ENCODE results near the gene ZBTB4.

ZBTB4 gene

DNA sequence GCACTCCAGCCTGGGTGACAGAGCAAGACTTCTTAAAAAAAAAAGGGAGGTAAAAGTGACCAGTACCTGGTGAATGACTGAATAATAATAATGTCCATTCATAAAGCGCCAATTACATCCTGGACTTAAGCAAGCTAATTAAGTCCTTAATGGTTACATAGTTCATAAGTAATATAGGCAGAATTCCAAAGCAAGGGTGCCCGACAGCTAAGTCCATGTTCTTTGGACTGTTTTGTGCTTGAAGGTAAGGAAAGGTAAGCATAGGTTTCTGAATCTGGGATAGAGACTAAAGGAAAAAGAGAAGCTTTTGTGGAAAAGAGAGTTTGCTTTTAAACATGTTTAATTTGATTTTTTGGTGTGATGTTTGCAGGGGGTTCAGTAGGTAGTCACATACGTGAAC is 14.5 kb upstream of the ZBTB4 start:
- Histone ChIP-seq H3K27ac (no peak overlapping the region), H3K27me3 (no peaks in the 10 kb centered on the region), H3K9me3 (no peaks in the 10 kb centered on the region), H3K36me3 (peaks cover 38% of the 10 kb centered on the region), H3K4me3 (ENCODE audit: low read depth in 1 of 2, low read length in 1 of 2) (no peak overlapping the region), H3K4me1 (ENCODE audit: control insufficient read depth in 1 of 2, insufficient read depth in 1 of 2, low read depth in 1 of 2, low read length in 1 of 2) (peaks cover 0 to 5% of the 10 kb centered on the region in 2 experiments)
- TF ChIP-seq, protein P1, sequence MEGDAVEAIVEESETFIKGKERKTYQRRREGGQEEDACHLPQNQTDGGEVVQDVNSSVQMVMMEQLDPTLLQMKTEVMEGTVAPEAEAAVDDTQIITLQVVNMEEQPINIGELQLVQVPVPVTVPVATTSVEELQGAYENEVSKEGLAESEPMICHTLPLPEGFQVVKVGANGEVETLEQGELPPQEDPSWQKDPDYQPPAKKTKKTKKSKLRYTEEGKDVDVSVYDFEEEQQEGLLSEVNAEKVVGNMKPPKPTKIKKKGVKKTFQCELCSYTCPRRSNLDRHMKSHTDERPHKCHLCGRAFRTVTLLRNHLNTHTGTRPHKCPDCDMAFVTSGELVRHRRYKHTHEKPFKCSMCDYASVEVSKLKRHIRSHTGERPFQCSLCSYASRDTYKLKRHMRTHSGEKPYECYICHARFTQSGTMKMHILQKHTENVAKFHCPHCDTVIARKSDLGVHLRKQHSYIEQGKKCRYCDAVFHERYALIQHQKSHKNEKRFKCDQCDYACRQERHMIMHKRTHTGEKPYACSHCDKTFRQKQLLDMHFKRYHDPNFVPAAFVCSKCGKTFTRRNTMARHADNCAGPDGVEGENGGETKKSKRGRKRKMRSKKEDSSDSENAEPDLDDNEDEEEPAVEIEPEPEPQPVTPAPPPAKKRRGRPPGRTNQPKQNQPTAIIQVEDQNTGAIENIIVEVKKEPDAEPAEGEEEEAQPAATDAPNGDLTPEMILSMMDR (IDR thresholded peaks at IDR 0.05): no peak

DNA sequence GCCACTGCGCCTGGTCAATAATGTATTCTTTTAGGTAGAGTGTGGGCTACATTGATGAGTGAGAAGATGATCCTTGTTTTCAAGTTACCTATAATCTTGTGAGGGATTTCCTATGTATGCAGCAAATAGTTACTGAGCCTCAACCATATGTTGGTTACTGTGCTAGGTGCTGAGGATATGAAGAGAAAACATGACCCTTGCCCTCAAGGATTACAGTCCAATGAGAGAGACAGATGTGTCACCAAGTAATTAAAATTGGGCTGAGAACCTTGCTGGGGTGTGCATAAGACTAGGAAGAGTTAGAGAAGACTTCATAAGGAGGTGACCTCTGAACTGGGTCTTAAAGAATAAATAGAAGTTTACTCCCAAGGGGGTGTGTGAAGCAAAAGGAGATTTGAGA is 12.2 kb upstream of the ZBTB4 start:
- H3K9me3 ChIP-seq: no peaks in the 10 kb centered on the region
- H3K4me3 ChIP-seq (ENCODE audit: low read depth in 1 of 2, low read length in 1 of 2): no peak overlapping the region
- no peaks in the 10 kb centered on the region for H3K27me3 ChIP-seq
- no peak overlapping the region for H3K27ac ChIP-seq
- peaks cover 0 to 9% of the 10 kb centered on the region in 2 experiments for H3K4me1 ChIP-seq (ENCODE audit: control insufficient read depth in 1 of 2, insufficient read depth in 1 of 2, low read depth in 1 of 2, low read length in 1 of 2)
- H3K36me3 ChIP-seq: peaks cover 15% of the 10 kb centered on the region
- TF ChIP-seq, protein P1 (IDR thresholded peaks at IDR 0.05): no peak

DNA sequence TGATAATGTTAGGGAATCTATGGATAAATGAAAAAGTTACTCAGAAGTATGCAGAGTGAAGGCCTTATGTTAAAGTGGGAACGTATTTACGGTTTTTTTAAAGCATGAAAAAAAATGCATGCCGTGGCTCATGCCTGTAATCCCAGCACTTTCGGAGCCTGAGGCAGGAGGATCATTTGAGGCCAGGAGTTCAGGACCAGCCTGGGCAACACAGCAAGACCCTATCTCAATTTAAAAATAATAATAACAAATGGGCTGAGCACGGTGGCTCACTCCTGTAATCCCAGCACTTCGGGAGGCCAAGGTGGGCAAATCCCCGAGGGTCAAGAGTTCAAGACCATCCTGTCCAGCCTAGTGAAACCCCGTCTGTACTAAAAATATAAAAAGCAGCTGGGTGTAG is 10.7 kb upstream of the ZBTB4 start:
- H3K9me3 ChIP-seq: no peaks in the 10 kb centered on the region
- H3K4me3 ChIP-seq (ENCODE audit: low read depth in 1 of 2, low read length in 1 of 2): no peak overlapping the region
- TF ChIP-seq, protein P1 (IDR thresholded peaks at IDR 0.05): no peak
- peaks cover under 1% of the 10 kb centered on the region for H3K36me3 ChIP-seq
- H3K27me3 ChIP-seq: no peaks in the 10 kb centered on the region
- no peak overlapping the region for H3K27ac ChIP-seq
- peaks cover 14 to 23% of the 10 kb centered on the region in 2 experiments for H3K4me1 ChIP-seq (ENCODE audit: control insufficient read depth in 1 of 2, insufficient read depth in 1 of 2, low read depth in 1 of 2, low read length in 1 of 2)

DNA sequence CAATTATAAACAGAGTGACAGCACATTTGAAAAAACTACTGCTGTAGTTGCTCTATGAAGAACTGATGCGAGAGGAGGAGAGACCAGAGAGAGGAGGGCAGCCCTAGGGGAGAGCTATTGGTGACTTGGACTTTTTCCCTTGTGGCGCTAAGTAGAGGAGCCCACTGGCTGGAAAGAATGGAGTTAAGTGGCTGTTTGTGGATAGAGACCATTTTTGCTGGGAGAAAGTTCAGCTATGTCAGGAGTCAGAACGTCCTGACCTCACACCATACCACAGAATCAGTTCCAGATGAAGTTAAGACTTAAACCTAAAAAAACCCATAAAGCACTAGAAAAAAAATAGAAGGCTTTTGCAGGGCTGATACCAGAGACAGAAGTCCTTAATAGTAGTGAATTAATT is 6.8 kb upstream of the ZBTB4 start:
- H3K4me1 ChIP-seq (ENCODE audit: control insufficient read depth in 1 of 2, insufficient read depth in 1 of 2, low read depth in 1 of 2, low read length in 1 of 2): peaks cover 24 to 34% of the 10 kb centered on the region in 2 experiments

DNA sequence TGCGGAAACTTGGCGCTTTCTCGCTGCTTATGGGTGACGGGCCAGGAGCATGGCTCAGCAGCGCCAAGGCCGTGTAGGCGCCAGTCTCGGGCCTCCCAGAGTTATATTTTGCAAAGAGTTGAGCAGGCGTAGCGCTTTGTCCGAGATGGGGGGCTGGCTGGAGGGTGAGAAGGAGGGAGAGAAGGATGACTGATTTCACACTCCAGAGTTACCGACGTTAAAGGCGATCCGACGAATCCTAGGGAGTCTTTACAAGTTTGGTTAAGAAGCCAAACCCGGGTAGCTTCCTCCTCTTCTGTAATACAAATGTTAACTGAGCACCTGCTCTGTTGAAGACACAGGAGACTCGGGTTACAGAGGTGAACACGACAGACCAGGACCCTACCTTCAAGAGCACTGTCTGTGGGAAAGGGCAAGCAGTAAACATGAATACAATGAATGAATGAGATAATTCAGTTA is 5.5 kb upstream of the ZBTB4 start:
- H3K4me1 ChIP-seq (ENCODE audit: control insufficient read depth in 1 of 2, insufficient read depth in 1 of 2, low read depth in 1 of 2, low read length in 1 of 2): peaks cover 27 to 37% of the 10 kb centered on the region in 2 experiments
- TF ChIP-seq, protein P1 (IDR thresholded peaks at IDR 0.05): no peak
- peak overlapping the region; percentile 70 to 89 for H3K4me3 ChIP-seq (ENCODE audit: low read depth in 1 of 2, low read length in 1 of 2)
- peak overlapping the region; percentile 99 for H3K27ac ChIP-seq
- no peaks in the 10 kb centered on the region for H3K36me3 ChIP-seq
- no peaks in the 10 kb centered on the region for H3K27me3 ChIP-seq
- no peaks in the 10 kb centered on the region for H3K9me3 ChIP-seq

More for the DNA sequence above, 6.8 kb upstream of the ZBTB4 start:
- H3K27me3 ChIP-seq: no peaks in the 10 kb centered on the region
- no peak overlapping the region for H3K27ac ChIP-seq
- H3K9me3 ChIP-seq: no peaks in the 10 kb centered on the region
- no peaks in the 10 kb centered on the region for H3K36me3 ChIP-seq
- H3K4me3 ChIP-seq (ENCODE audit: low read depth in 1 of 2, low read length in 1 of 2): no peak overlapping the region
- TF ChIP-seq, protein P1 (IDR thresholded peaks at IDR 0.05): no peak

Measured in neutrophil (primary cell).